Thoracic aorta (tissue), 2 donors: ENCODE data around the gene COMP. TPM values are rescaled to one million over a fixed set of nuclear protein-coding genes. Genes with fewer than 3 reads are reported as not detected.

Experiments used
- ATAC-seq: fragments of 150-250 bp; one replicate; pipeline ENCODE4 v1.8.0; 2017; ENCODE audit warnings: low read depth; ENCODE audit not compliant: insufficient number of reproducible peaks, low FRiP score
- DNase-seq: peaks from one replicate; pipeline ENCODE4 v3.0.0-alpha.2; 2020; ENCODE audit warnings: low spot score
- H3K27ac ChIP-seq, 2 donors: fragments of 200-600 bp; sonication (generic); 1 replicate in 1 of 2; 2 replicates in 1 of 2; pipeline ENCODE4 v1.5.1; 2016; ENCODE audit warnings: mild to moderate bottlenecking in 2 of 2, moderate library complexity in 2 of 2
- H3K27me3 ChIP-seq: fragments of 200-600 bp; sonication (generic); replicated peaks from 2 replicates; pipeline ENCODE4 v1.6.0; 2016; ENCODE audit warnings: mild to moderate bottlenecking; ENCODE audit not compliant: insufficient read depth
- H3K36me3 ChIP-seq: fragments of 200-600 bp; sonication (generic); one replicate; pipeline ENCODE4 v1.5.1; 2016
- H3K4me1 ChIP-seq, 2 donors: fragments of 200-600 bp; sonication (generic); 1 replicate in 1 of 2; 2 replicates in 1 of 2; pipeline versions ENCODE4 v1.5.1 to v1.6.0; 2016; ENCODE audit warnings: low read depth in 2 of 2, mild to moderate bottlenecking in 1 of 2; ENCODE audit not compliant: control insufficient read depth in 1 of 2
- H3K4me3 ChIP-seq: fragments of 200-600 bp; sonication (generic); 2 replicates; pipeline ENCODE4 v1.5.1; 2016; ENCODE audit warnings: mild to moderate bottlenecking
- H3K9me3 ChIP-seq: fragments of 200-600 bp; sonication (generic); 2 replicates; pipeline ENCODE4 v1.5.1; 2016
- CTCF ChIP-seq: fragments of 200-600 bp; sonication (generic); IDR thresholded peaks from one replicate; pipeline ENCODE4 v1.5.1; 2019; ENCODE audit warnings: antibody characterized with exemption
- total RNA-seq, 2 donors: library from RNA; depleted of rRNA; stranded (reverse); fragments of >200 nt; gene quantifications; one replicate each; pipeline versions ENCODE4 v1.1.0 to v1.2.3, GENCODE V29; 2016

Gene COMP
- 10 to 100 TPM; 16.9 to 29.8 TPM for total RNA-seq

GRCh38 chr19:18790566-18791314 lies at the start of gene COMP:
COMP (minus strand) TSS chr19:18791305; CDS start chr19:18791269, 36 bp downstream.
- Histone ChIP-seq H3K4me1 (peaks cover 18 to 48% of the 10 kb centered on the region in 2 donors), H3K4me3 (peak within 1 kb of the TSS; percentile 55), H3K9me3 (no peaks in the 10 kb centered on the region), H3K27me3 (peaks cover 26% of the 10 kb centered on the region), H3K27ac (no peak within 1 kb of the TSS), H3K36me3 (no peaks in the 10 kb centered on the region)
- ATAC-seq: no peak
- TF ChIP-seq CTCF: no peak
- DNase-seq: no peak

- H3K36me3 ChIP-seq: no peaks in the 10 kb centered on the region
- TF ChIP-seq CTCF: no peak
- ATAC-seq: no peak
- no peak for DNase-seq
- peaks cover 27 to 65% of the 10 kb centered on the region in 2 donors for H3K4me1 ChIP-seq
- H3K27me3 ChIP-seq: no peaks in the 10 kb centered on the region
- H3K4me3 ChIP-seq: no peak overlapping the region
- H3K9me3 ChIP-seq: no peaks in the 10 kb centered on the region
- no peak overlapping the region for H3K27ac ChIP-seq
Measured at GRCh38 chr19:18840288-18841267, 49.5 kb upstream of the COMP start.

- Histone ChIP-seq H3K4me1 (peaks cover 31 to 74% of the 10 kb centered on the region in 2 donors), H3K36me3 (no peaks in the 10 kb centered on the region), H3K4me3 (no peak overlapping the region), H3K9me3 (no peaks in the 10 kb centered on the region), H3K27me3 (no peaks in the 10 kb centered on the region), H3K27ac (no peak overlapping the region)
- no peak for DNase-seq
- no peak for TF ChIP-seq CTCF
- ATAC-seq: no peak
Measured at GRCh38 chr19:18839465-18840287, 48.6 kb upstream of the COMP start.

- Histone ChIP-seq H3K36me3 (no peaks in the 10 kb centered on the region), H3K4me3 (peak overlapping the region; percentile 92), H3K27ac (no peak overlapping the region), H3K4me1 (peaks cover 24 to 50% of the 10 kb centered on the region in 2 donors), H3K27me3 (no peaks in the 10 kb centered on the region), H3K9me3 (no peaks in the 10 kb centered on the region)
- DNase-seq (no peak), ATAC-seq (no peak)
- no peak for TF ChIP-seq CTCF
Measured at GRCh38 chr19:18834644-18834984, 43.5 kb upstream of the COMP start.
